Measurements from ENCODE around the gene ATXN10. TPM values are rescaled to one million over a fixed set of nuclear protein-coding genes. Genes with fewer than 3 reads are reported as not detected.

ATXN10 gene
- total RNA-seq, 4 donors from 2014 or later = 35.5 to 83.3 (median 51.1) TPM

GRCh38 chr22:45818424-45819085, 146.9 kb downstream of the ATXN10 start:
- intact Hi-C loops (cut with DNase I; ENCODE audit: low total_unique reads) = no loop called here
- TF ChIP-seq CTCF (IDR thresholded peaks at IDR 0.05) = no peak
- no peak for TF ChIP-seq POLR2A (IDR thresholded peaks at IDR 0.05)
- no peak for DNase-seq (ENCODE audit: low spot score in 2 of 2)
- 63 to 69% methylated on average over 14 of the region's 14 CpGs for WGBS, 2 donors
- no peak overlapping the region for H3K4me3 ChIP-seq (ENCODE audit: low read depth, poor library complexity, severe bottlenecking)

GRCh38 chr22:45819305-45819704, 147.7 kb downstream of the ATXN10 start:
- TF ChIP-seq POLR2A (IDR thresholded peaks at IDR 0.05) (no peak), CTCF (IDR thresholded peaks at IDR 0.05) (no peak)
- DNase-seq (ENCODE audit: low spot score in 2 of 2) = no peak
- 91 to 96% methylated on average over 5 of the region's 5 CpGs for WGBS, 2 donors
- no peak overlapping the region for H3K4me3 ChIP-seq (ENCODE audit: low read depth, poor library complexity, severe bottlenecking)
- intact Hi-C loops (cut with DNase I; ENCODE audit: low total_unique reads) = no loop called here

- TF ChIP-seq POLR2A (IDR thresholded peaks at IDR 0.05) = no peak
- no peak for TF ChIP-seq CTCF (IDR thresholded peaks at IDR 0.05)
- DNase-seq (ENCODE audit: low spot score in 2 of 2) = no peak
- WGBS, 2 donors = 83 to 84% methylated on average over 6 of the region's 6 CpGs
- H3K4me3 ChIP-seq (ENCODE audit: low read depth, poor library complexity, severe bottlenecking) = no peak overlapping the region
- intact Hi-C loops (cut with DNase I; ENCODE audit: low total_unique reads) = no loop called here
These were observed 151.7 kb downstream of the ATXN10 start for GRCh38 chr22:45823336-45823735.

GRCh38 chr22:45826520-45826919, 154.9 kb downstream of the ATXN10 start:
- intact Hi-C loops (cut with DNase I; ENCODE audit: low total_unique reads) = no loop called here
- DNase-seq (ENCODE audit: low spot score in 2 of 2) = no peak
- no peak overlapping the region for H3K4me3 ChIP-seq (ENCODE audit: low read depth, poor library complexity, severe bottlenecking)
- TF ChIP-seq CTCF (IDR thresholded peaks at IDR 0.05) (no peak), POLR2A (IDR thresholded peaks at IDR 0.05) (no peak)
- 76 to 87% methylated on average over 2 of the region's 2 CpGs for WGBS, 2 donors

- no peak overlapping the region for H3K4me3 ChIP-seq (ENCODE audit: low read depth, poor library complexity, severe bottlenecking)
- no peak for DNase-seq (ENCODE audit: low spot score in 2 of 2)
- intact Hi-C loops (cut with DNase I; ENCODE audit: low total_unique reads) = no loop called here
- TF ChIP-seq CTCF (IDR thresholded peaks at IDR 0.05) (no peak), POLR2A (IDR thresholded peaks at IDR 0.05) (no peak)
- 100% methylated on average over 1 of the region's 1 CpG for WGBS, 2 donors
These were observed 157.2 kb downstream of the ATXN10 start for GRCh38 chr22:45828841-45829240.

All from lower leg skin (tissue), 4 donors.